GM18505 (cell line): ENCODE data around the gene EHF.
A peak's percentile ranks its signal among the peaks of the same experiment; 100 is the strongest.

Source experiments
- ATAC-seq: cut with Tn5 transposase; IDR thresholded peaks from one replicate; pipeline ENCODE4 v1.9.1; 2021; ENCODE audit not compliant: unreplicated experiment
- POLR2A ChIP-seq: IDR thresholded peaks from 4 replicates; pipeline ENCODE4 v1.6.1; 2011; ENCODE audit warnings: borderline replicate concordance; ENCODE audit not compliant: insufficient read depth, insufficient read length; ENCODE audit errors: extremely low read depth

The EHF gene

DNA sequence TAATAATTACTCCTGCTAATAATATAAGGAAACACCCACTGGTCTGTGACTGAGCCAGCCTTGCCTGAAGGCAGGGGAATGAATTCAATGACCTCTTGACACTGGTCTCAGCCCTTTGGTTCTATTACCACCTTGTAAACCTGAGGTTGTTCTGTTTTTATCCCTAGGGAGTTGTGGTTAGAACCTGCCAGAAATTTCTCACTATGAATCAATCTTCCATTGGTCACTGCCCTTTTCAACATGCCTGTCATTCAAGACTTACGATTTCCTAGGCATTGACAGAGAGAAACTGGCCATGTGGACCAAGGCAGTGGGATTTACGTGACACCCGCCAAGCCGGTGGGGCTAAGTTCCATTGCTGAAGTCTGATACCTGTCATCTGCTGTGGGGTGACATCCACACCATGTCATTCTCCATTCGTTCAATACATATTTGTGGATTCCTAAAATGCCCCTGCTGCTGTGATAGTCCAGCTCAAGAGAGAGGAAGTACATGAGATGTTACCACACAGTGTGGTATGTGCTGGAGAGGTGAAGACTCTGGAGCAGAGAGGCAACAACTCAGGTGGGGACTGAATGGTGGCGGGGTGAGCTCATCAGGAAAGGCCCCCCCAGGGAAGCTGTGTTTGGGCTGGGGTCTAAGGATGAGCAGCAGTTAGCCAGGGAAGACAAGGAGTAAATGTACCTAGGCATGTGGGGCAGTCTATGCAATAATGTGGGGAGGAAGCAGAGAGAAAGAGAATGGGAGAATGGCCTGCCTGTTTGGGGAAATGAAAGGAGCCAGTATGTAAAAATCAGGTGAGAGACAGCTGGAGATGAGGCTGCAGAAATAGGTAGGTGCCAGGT, 15.2 kb upstream of the EHF start:
- no peak for TF ChIP-seq POLR2A
- no peak for ATAC-seq

GRCh38 chr11:34606326-34607120, 14.4 kb upstream of the EHF start:
- no peak for ATAC-seq
- TF ChIP-seq POLR2A, result no peak

- no peak for ATAC-seq
- no peak for TF ChIP-seq POLR2A
Measured at GRCh38 chr11:34609187-34609751, 11.6 kb upstream of the EHF start.

GRCh38 chr11:34609850-34610249, 11.0 kb upstream of the EHF start:
- no peak for TF ChIP-seq POLR2A
- no peak for ATAC-seq

DNA sequence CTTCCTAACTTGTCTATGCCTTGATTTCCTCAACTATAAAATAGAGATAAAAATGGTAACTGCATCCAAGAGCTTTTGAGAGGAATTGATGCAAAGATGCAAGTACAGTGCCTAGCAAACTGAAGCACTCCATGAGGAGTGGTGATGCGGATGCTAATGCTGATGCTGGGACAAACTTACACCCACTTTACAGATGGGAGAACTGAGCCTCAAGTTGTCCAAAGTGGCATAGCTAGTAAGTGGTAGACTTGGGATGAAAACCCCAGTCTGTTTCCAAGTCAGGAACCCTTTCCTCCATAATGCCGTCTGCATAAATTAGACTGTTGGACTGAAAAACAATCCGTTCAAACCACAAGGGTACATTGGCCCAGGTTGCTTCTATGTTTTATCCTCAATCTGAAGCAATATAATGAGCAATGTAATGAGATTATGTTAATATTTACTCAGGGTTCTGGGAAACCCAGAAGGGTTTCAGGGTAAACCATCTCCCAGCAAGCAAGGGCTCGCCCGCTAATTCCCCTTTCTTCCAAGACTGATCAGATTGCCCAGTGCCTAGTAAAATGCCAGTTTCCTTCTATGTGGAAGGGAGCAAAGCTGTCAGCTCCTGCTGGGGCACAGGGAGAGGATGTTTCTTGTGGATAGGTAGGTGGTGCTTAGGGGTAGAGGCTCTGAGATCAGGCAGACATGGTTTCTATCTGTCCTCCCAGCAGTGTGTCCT, 10.4 kb upstream of the EHF start:
- no peak for ATAC-seq
- TF ChIP-seq POLR2A, result no peak

DNA sequence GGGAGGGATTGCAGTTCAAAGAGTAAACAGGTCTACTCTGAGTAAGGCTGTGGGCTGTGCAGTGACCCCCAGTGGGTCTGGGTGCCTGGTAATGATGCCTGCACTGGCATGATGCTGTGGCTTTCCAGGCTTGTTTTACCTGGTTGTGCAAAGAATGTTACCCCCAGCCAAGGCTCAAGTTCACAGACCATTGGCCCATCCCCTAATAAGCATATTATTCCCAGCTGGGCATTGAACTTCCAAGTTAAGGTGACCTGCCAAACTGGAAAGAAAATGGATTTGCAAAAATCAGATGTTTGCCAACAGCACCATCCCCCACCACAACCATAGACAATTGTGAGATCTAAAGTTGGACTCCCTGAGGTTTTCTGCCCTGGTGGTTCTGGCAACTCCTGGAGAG, 7.9 kb upstream of the EHF start:
- ATAC-seq, result peak; percentile 21
- TF ChIP-seq POLR2A, result no peak

- no peak for TF ChIP-seq POLR2A
- peak; percentile 82 for ATAC-seq
Measured at GRCh38 chr11:34613552-34614056, 7.3 kb upstream of the EHF start.

GRCh38 chr11:34614344-34615104, 6.4 kb upstream of the EHF start:
- peak; percentile 55 for ATAC-seq
- no peak for TF ChIP-seq POLR2A

DNA sequence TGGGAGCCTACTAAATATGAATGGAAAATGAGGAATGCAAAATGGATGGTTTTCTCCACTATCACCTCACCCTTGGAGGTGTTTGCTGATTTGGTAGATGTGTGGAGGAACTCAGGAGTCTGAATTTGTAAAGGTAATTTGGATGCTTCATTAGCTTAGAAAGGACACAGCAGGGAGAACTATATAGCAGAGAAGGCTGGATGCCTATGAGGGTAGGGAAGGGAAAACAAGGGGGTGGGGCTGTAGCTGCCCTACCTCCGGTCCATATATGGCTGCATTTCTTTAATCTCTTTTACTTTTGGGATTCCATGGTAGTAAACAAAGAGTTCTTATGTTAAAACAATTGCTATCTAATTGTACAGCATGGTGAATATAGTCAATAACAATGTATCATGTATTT, 4.8 kb upstream of the EHF start:
- no peak for ATAC-seq
- no peak for TF ChIP-seq POLR2A

GRCh38 chr11:34616830-34617504, 3.9 kb upstream of the EHF start:
- no peak for TF ChIP-seq POLR2A
- no peak for ATAC-seq

- no peak for ATAC-seq
- no peak for TF ChIP-seq POLR2A
Measured at GRCh38 chr11:34618406-34618805, 2.5 kb upstream of the EHF start.

DNA sequence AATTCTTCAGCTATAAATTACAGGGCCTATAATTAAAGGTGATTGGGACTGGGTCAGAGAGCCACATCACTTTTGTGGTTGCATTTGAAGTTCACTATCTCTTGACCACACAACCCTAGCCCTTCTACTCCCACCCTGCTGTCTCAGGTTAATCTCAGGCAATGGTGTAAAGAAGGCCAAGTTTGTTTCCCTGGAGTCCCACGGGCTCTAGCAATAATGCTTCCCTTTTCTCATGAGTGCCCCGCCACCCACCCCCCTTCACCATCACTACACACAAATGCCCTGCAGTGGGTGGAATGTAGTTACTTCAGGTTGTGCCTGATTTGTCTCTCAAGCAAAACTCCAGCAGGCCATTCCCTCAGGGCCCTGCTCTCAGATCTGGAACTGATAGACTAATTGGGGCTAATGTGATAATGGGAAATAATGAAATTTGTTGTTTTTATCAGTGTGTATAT, 1.8 kb upstream of the EHF start:
- TF ChIP-seq POLR2A, result no peak
- ATAC-seq, result no peak

- no peak for TF ChIP-seq POLR2A
- ATAC-seq, result no peak
Measured at GRCh38 chr11:34620202-34620601, 691 bp upstream of the EHF start.
